Prostate gland (tissue), 2 donors: ENCODE results near the gene UVSSA.

Experiments used
- CTCF ChIP-seq, 4 experiments: fragments of 200-600 bp in 2 of 4; fragments of 450-650 bp in 2 of 4; sonication (generic) in 2 of 4; IDR thresholded peaks; 1 replicate in 3 of 4; 2 replicates in 1 of 4; pipeline ENCODE4 v1.5.1; 2016 to 2019; ENCODE audit warnings: antibody characterized with exemption in 4 of 4, mild to moderate bottlenecking in 2 of 4, moderate library complexity in 2 of 4
- POLR2A ChIP-seq: fragments of 450-650 bp; IDR thresholded peaks from one replicate; pipeline ENCODE4 v1.6.1; 2016; ENCODE audit warnings: antibody characterized with exemption, mild to moderate bottlenecking

GRCh38 chr4:1362521-1362920 lies 15.5 kb downstream of the UVSSA start:
- TF ChIP-seq CTCF (IDR thresholded peaks at IDR 0.05) (no peak), POLR2A (no peak)
